Activated CD4-positive, CD25-positive, alpha-beta regulatory T cell treated with anti-CD3 and anti-CD28 coated beads, Interleukin-2, amount 50 U/mL, for 24 hours (primary cell): ENCODE measurements around the gene CIB2.

ENCODE experiments used
- ATAC-seq, 2 donors: fragments of 150-1000 bp; cut with Tn5 transposase; one replicate each; pipeline ENCODE4 v1.10.0; 2021; ENCODE audit warnings: mild to moderate bottlenecking in 1 of 2, moderate library complexity in 1 of 2

Gene CIB2

GRCh38 chr15:78149068-78149804 is 18.0 kb upstream of the CIB2 start, which contains the start of gene IDH3A:
Gene IDH3A (plus strand): TSS chr15:78149362. CDS start chr15:78149404, 42 bp downstream.
- peak; percentile 92 to 94 for ATAC-seq

GRCh38 chr15:78148392-78149067 is 17.3 kb upstream of the CIB2 start:
- ATAC-seq = peak; percentile 1 to 2

GRCh38 chr15:78147566-78147965 is 16.3 kb upstream of the CIB2 start:
- ATAC-seq = no peak

GRCh38 chr15:78146425-78147154 is 15.3 kb upstream of the CIB2 start:
- ATAC-seq = no peak

- ATAC-seq = no peak
These were observed 11.1 kb upstream of the CIB2 start for GRCh38 chr15:78142332-78142731.

GRCh38 chr15:78140292-78140691 is 9.0 kb upstream of the CIB2 start:
- ATAC-seq = no peak

- ATAC-seq = no peak
These were observed 8.3 kb upstream of the CIB2 start for GRCh38 chr15:78139578-78139977.

- ATAC-seq = no peak
These were observed 2.6 kb upstream of the CIB2 start for GRCh38 chr15:78133801-78134200.

- ATAC-seq = peak; percentile 21 to 55
These were observed 565 bp downstream of the CIB2 start for GRCh38 chr15:78130466-78131294.

GRCh38 chr15:78129751-78130287 is 1.4 kb downstream of the CIB2 start:
- ATAC-seq = no peak

GRCh38 chr15:78129077-78129750 is 2.0 kb downstream of the CIB2 start:
- ATAC-seq = no peak

GRCh38 chr15:78127882-78128281 is 3.4 kb downstream of the CIB2 start:
- ATAC-seq = no peak

GRCh38 chr15:78125267-78125666 is 6.0 kb downstream of the CIB2 start:
- ATAC-seq = no peak

- ATAC-seq = no peak
These were observed 10.7 kb downstream of the CIB2 start for GRCh38 chr15:78120523-78120922.

GRCh38 chr15:78112551-78112950 is 18.7 kb downstream of the CIB2 start:
- ATAC-seq = no peak

GRCh38 chr15:78111788-78112187 is 19.5 kb downstream of the CIB2 start:
- no peak for ATAC-seq

- no peak for ATAC-seq
These were observed 20.2 kb downstream of the CIB2 start for GRCh38 chr15:78110916-78111475.

- no peak for ATAC-seq
These were observed 21.1 kb downstream of the CIB2 start for GRCh38 chr15:78110096-78110495.

GRCh38 chr15:78109156-78109555 is 22.1 kb downstream of the CIB2 start:
- ATAC-seq = no peak

- peak; percentile 77 to 79 for ATAC-seq
These were observed 22.8 kb downstream of the CIB2 start for GRCh38 chr15:78108300-78109084.

- ATAC-seq = no peak
These were observed 23.8 kb downstream of the CIB2 start for GRCh38 chr15:78107471-78107870.
